ENCODE data around the gene WNK1. TPM values are rescaled to one million over a fixed set of nuclear protein-coding genes. Genes with fewer than 3 reads are reported as not detected.

WNK1 gene
- total and polyA plus RNA-seq, 2 donors (not counting 3 experiments of a cell fraction or from before 2014, with no cell fraction given), result 46.3 to 108 TPM

DNA sequence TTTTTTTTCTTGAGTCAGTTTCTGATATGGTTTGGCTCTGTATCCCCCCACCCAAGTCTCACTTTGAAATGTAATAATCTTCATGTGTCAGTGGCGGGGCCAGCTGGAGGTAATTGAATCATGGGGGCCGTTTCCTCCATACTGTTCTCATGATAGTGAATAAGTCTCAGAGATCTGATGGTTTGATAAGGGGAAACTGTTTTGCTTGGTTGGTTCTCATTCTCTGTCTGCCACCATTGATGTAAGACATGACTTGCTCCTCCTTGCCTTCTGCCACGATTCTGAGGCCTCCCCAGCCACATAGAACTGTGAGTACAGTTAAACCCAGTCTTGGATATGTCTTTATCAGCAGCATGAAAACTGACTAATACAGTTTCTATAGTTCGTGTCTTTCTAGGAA is 42.9 kb downstream of the WNK1 start:
- ChIA-PET POLR2A (interaction anchor here (0.7 kb wide), 1 partner anchor 57 kb away, joined by 7 read pairs; no protein-coding TSS in a partner anchor), CTCF (interaction anchor here (1.1 to 1.4 kb wide), 2 partner anchors 20 to 44 kb away, joined by 3 read pairs; no protein-coding TSS in a partner anchor)
- H3K4me3 ChIP-seq (replicated peaks in 1 of 3; ENCODE audit: insufficient read depth in 1 of 3, low read depth in 1 of 3, low read length in 3 of 3), result no peak overlapping the region
- H3K27me3 ChIP-seq (ENCODE audit: control insufficient read depth in 2 of 2, insufficient read depth in 2 of 2, low read length in 2 of 2), result no peaks in the 10 kb centered on the region
- no peaks in the 10 kb centered on the region for H3K9me3 ChIP-seq (replicated peaks; ENCODE audit: control insufficient read depth, insufficient read depth, low read length)
- H3K9ac ChIP-seq (replicated peaks; ENCODE audit: extremely low read depth, insufficient read depth, low read length), result no peak overlapping the region
- peaks cover 34% of the 10 kb centered on the region for H3K4me1 ChIP-seq (ENCODE audit: control insufficient read depth, extremely low read depth, insufficient read depth, low read length)
- H3K9me1 ChIP-seq (replicated peaks; ENCODE audit: control insufficient read depth, extremely low read depth, insufficient read depth, low read length), result peaks cover 2% of the 10 kb centered on the region
- H2AFZ ChIP-seq (ENCODE audit: low read depth, low read length), result no peak overlapping the region
- BruUV-seq (replicated peaks), result no TSS peak
- H3K36me3 ChIP-seq (ENCODE audit: control insufficient read depth in 2 of 2, extremely low read depth in 1 of 2, insufficient read depth in 2 of 2, low read length in 2 of 2), result no peaks in the 10 kb centered on the region
- peak overlapping the region; percentile 44 for H3K4me2 ChIP-seq (ENCODE audit: insufficient read depth, low read length)
- intact Hi-C loops (cut with micrococcal nuclease), result loop anchor here (2.0 kb wide), 1 partner anchor 15 kb away; no protein-coding TSS in a partner anchor
- no peak overlapping the region for H3K27ac ChIP-seq (ENCODE audit: insufficient read depth, low read depth, low read length)
- FAIRE-seq (no peak), DNase-seq (ENCODE audit: low read depth, low spot score) (peak; percentile 64)
- H3K79me2 ChIP-seq (ENCODE audit: control insufficient read depth, insufficient read depth, low read length), result peaks cover 91% of the 10 kb centered on the region
- H4K20me1 ChIP-seq (replicated peaks; ENCODE audit: control insufficient read depth, extremely low read depth, insufficient read depth, low read length), result peaks cover 9% of the 10 kb centered on the region
- dilution Hi-C loops (cut with MboI; ENCODE audit: extremely low pct_ligation_motif_present, low sequenced_read_pairs), result no loop called here
- TF ChIP-seq JUN (IDR thresholded peaks at IDR 0.05; ENCODE audit: borderline replicate concordance, insufficient read depth, insufficient read length, low read depth) (no peak), GATA2 (IDR thresholded peaks at IDR 0.05; ENCODE audit: insufficient read depth, insufficient read length, low read depth, low read length) (peak; percentile 78), MYC (IDR thresholded peaks at IDR 0.05; ENCODE audit: low read depth, low read length) (no peak), FOS (IDR thresholded peaks at IDR 0.05; ENCODE audit: borderline replicate concordance, insufficient read depth, low read length) (no peak)
- TF ChIP-seq, protein P1, sequence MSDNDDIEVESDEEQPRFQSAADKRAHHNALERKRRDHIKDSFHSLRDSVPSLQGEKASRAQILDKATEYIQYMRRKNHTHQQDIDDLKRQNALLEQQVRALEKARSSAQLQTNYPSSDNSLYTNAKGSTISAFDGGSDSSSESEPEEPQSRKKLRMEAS (IDR thresholded peaks at IDR 0.05; ENCODE audit: insufficient read depth, insufficient read length), result no peak

DNA sequence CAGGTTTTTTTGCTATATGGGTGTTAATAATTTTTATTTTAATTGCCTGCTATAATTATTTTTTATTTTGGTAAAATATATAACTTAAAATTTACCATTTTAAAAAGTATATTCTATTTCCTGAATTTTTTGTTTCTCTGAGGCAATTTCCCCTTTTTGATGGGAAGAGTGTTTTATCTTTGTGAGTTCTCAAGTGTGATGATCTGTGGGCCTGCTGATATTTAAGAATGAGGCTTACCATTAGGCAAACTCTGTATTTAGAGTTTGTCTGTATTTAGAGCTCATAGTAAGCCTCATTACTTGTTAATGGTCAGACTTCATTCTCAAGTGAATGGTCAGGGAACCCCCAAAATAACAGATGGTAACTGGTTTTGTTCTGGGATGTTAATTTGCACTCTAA is 48.0 kb downstream of the WNK1 start:
- no peaks in the 10 kb centered on the region for H3K27me3 ChIP-seq (ENCODE audit: control insufficient read depth in 2 of 2, insufficient read depth in 2 of 2, low read length in 2 of 2)
- no peak for DNase-seq (ENCODE audit: low read depth, low spot score)
- H3K9me1 ChIP-seq (replicated peaks; ENCODE audit: control insufficient read depth, extremely low read depth, insufficient read depth, low read length), result no peaks in the 10 kb centered on the region
- no peaks in the 10 kb centered on the region for H3K36me3 ChIP-seq (ENCODE audit: control insufficient read depth in 2 of 2, extremely low read depth in 1 of 2, insufficient read depth in 2 of 2, low read length in 2 of 2)
- H3K9ac ChIP-seq (replicated peaks; ENCODE audit: extremely low read depth, insufficient read depth, low read length), result no peak overlapping the region
- TF ChIP-seq POLR2A (IDR thresholded peaks at IDR 0.05; ENCODE audit: low read depth, low read length) (no peak), MYC (IDR thresholded peaks at IDR 0.05; ENCODE audit: low read depth, low read length) (no peak)
- H2AFZ ChIP-seq (ENCODE audit: low read depth, low read length), result no peak overlapping the region
- H3K4me3 ChIP-seq (replicated peaks in 1 of 3; ENCODE audit: insufficient read depth in 1 of 3, low read depth in 1 of 3, low read length in 3 of 3), result no peak overlapping the region
- H3K4me2 ChIP-seq (ENCODE audit: insufficient read depth, low read length), result no peak overlapping the region
- H3K79me2 ChIP-seq (ENCODE audit: control insufficient read depth, insufficient read depth, low read length), result peaks cover 86% of the 10 kb centered on the region
- H4K20me1 ChIP-seq (replicated peaks; ENCODE audit: control insufficient read depth, extremely low read depth, insufficient read depth, low read length), result peaks cover 13% of the 10 kb centered on the region
- H3K9me3 ChIP-seq (replicated peaks; ENCODE audit: control insufficient read depth, insufficient read depth, low read length), result no peaks in the 10 kb centered on the region
- intact Hi-C loops (cut with micrococcal nuclease), result no loop called here
- no TSS peak for BruUV-seq (replicated peaks)
- POLR2A ChIA-PET, result no interaction called here
- dilution Hi-C loops (cut with MboI; ENCODE audit: extremely low pct_ligation_motif_present, low sequenced_read_pairs), result no loop called here
- CTCF ChIA-PET, result interaction anchor here (0.6 to 1.7 kb wide), 3 partner anchors 16 to 49 kb away, joined by 3 to 5 read pairs (median 5); no protein-coding TSS in a partner anchor
- no peak for FAIRE-seq
- H3K27ac ChIP-seq (ENCODE audit: insufficient read depth, low read depth, low read length), result no peak overlapping the region
- H3K4me1 ChIP-seq (ENCODE audit: control insufficient read depth, extremely low read depth, insufficient read depth, low read length), result peaks cover 17% of the 10 kb centered on the region

Data from endothelial cell of umbilical vein (primary cell).